ENCODE data around the gene CGNL1. TPM values are rescaled to one million over a fixed set of nuclear protein-coding genes. Genes with fewer than 3 reads are reported as not detected.

Gene CGNL1
- total and polyA plus RNA-seq, 10 of the 15 experiments (the other 5 are each of a cell fraction or from before 2014, with no cell fraction given), result under 0.01 to 0.27 (median 0.04) TPM; not detected in 3

DNA sequence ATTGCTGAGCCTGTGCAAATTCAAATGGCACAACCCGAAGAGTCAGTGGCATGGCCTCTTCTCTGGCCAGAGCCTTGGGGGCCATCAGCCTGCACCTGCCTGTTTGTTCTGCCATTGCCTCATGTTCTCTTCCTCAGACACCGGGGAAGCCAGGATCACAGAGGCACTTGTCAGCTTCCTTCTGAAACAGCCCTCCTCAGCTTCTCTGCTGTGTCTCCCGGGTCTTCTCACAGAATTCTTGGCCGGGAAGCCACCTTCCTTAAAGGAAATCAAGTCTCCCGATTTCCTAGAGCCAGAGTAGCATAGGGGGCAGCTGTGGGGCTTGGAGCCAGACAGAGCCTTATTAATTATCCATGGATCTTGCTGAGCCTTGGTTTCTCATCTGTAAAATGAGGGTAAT, 47.4 kb upstream of the CGNL1 start:
- H3K9ac ChIP-seq (ENCODE audit: control insufficient read depth, insufficient read depth, low read length), result no peak overlapping the region

More for the DNA sequence above, 47.4 kb upstream of the CGNL1 start:
- no peaks in the 10 kb centered on the region for H4K20me1 ChIP-seq (ENCODE audit: control insufficient read depth, insufficient read depth)
- ChIA-PET CTCF (interaction anchor here (0.9 to 2.4 kb wide), 5 partner anchors 12 to 214 kb away, joined by 3 to 8 read pairs (median 5); no protein-coding TSS in a partner anchor), SMC1A (ENCODE audit: uncharacterized antibody, unreplicated experiment) (interaction anchor here (0.6 to 0.9 kb wide), 2 partner anchors 34 to 182 kb away, joined by 3 read pairs; no protein-coding TSS in a partner anchor), RAD21 (ENCODE audit: unreplicated experiment) (interaction anchor here (1.8 kb wide), 1 partner anchor 182 kb away, joined by 6 read pairs; no protein-coding TSS in a partner anchor), POLR2A (no interaction called here)
- H3K79me2 ChIP-seq (ENCODE audit: control insufficient read depth, insufficient read depth, low read length), result no peaks in the 10 kb centered on the region
- in situ Hi-C loops (cut with MboI) (no loop called here), intact Hi-C loops (cut with micrococcal nuclease; ENCODE audit: unreplicated experiment) (no loop called here)
- DNase-seq (ENCODE audit: low read depth, low spot score) (no peak), ATAC-seq (no peak), FAIRE-seq (no peak)
- no peaks in the 10 kb centered on the region for H3K4me1 ChIP-seq (ENCODE audit: control insufficient read depth, insufficient read depth, low read length)
- TF ChIP-seq, protein P1, sequence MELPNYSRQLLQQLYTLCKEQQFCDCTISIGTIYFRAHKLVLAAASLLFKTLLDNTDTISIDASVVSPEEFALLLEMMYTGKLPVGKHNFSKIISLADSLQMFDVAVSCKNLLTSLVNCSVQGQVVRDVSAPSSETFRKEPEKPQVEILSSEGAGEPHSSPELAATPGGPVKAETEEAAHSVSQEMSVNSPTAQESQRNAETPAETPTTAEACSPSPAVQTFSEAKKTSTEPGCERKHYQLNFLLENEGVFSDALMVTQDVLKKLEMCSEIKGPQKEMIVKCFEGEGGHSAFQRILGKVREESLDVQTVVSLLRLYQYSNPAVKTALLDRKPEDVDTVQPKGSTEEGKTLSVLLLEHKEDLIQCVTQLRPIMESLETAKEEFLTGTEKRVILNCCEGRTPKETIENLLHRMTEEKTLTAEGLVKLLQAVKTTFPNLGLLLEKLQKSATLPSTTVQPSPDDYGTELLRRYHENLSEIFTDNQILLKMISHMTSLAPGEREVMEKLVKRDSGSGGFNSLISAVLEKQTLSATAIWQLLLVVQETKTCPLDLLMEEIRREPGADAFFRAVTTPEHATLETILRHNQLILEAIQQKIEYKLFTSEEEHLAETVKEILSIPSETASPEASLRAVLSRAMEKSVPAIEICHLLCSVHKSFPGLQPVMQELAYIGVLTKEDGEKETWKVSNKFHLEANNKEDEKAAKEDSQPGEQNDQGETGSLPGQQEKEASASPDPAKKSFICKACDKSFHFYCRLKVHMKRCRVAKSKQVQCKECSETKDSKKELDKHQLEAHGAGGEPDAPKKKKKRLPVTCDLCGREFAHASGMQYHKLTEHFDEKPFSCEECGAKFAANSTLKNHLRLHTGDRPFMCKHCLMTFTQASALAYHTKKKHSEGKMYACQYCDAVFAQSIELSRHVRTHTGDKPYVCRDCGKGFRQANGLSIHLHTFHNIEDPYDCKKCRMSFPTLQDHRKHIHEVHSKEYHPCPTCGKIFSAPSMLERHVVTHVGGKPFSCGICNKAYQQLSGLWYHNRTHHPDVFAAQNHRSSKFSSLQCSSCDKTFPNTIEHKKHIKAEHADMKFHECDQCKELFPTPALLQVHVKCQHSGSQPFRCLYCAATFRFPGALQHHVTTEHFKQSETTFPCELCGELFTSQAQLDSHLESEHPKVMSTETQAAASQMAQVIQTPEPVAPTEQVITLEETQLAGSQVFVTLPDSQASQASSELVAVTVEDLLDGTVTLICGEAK (IDR thresholded peaks at IDR 0.05; ENCODE audit: borderline replicate concordance), result no peak
- TF ChIP-seq, protein P2, sequence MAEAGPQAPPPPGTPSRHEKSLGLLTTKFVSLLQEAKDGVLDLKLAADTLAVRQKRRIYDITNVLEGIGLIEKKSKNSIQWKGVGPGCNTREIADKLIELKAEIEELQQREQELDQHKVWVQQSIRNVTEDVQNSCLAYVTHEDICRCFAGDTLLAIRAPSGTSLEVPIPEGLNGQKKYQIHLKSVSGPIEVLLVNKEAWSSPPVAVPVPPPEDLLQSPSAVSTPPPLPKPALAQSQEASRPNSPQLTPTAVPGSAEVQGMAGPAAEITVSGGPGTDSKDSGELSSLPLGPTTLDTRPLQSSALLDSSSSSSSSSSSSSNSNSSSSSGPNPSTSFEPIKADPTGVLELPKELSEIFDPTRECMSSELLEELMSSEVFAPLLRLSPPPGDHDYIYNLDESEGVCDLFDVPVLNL (IDR thresholded peaks at IDR 0.05; ENCODE audit: low read depth, low read length), result no peak
- TF ChIP-seq MTA3 (IDR thresholded peaks at IDR 0.05; ENCODE audit: borderline replicate concordance, low read length), result no peak
- no peak for TF ChIP-seq POLR2AphosphoS5 (IDR thresholded peaks at IDR 0.05; ENCODE audit: low read length)
- TF ChIP-seq ASH2L (IDR thresholded peaks at IDR 0.05; ENCODE audit: borderline replicate concordance, low read depth), result no peak
- no peak for TF ChIP-seq BRCA1 (IDR thresholded peaks at IDR 0.05; ENCODE audit: low read depth, low read length)
- TF ChIP-seq TCF3 (IDR thresholded peaks at IDR 0.05; ENCODE audit: borderline replicate concordance, insufficient read depth, low read depth, low read length), result no peak
- no peak for TF ChIP-seq ZNF622 (IDR thresholded peaks at IDR 0.05)
- no peak for TF ChIP-seq RAD51 (IDR thresholded peaks at IDR 0.05)
- TF ChIP-seq KDM1A (IDR thresholded peaks at IDR 0.05; ENCODE audit: borderline replicate concordance), result no peak
- TF ChIP-seq WRNIP1 (IDR thresholded peaks at IDR 0.05; ENCODE audit: borderline replicate concordance, low read depth, low read length), result no peak
- no peak for TF ChIP-seq TAF1 (IDR thresholded peaks at IDR 0.05; ENCODE audit: borderline replicate concordance, low read depth, low read length)
- TF ChIP-seq ZNF384 (IDR thresholded peaks at IDR 0.05; ENCODE audit: borderline replicate concordance, low read depth, low read length), result no peak
- no peak for TF ChIP-seq EGR1 (IDR thresholded peaks at IDR 0.05; ENCODE audit: borderline replicate concordance in 1 of 2, low read depth in 2 of 2, low read length in 2 of 2)
- no peak for TF ChIP-seq ETV6 (conservative IDR thresholded peaks at IDR 0.05 in 1 of 2, IDR thresholded peaks at IDR 0.05 in 1 of 2; ENCODE audit: borderline replicate concordance in 1 of 2, low read depth in 1 of 2)
- no peak for TF ChIP-seq RUNX3 (IDR thresholded peaks at IDR 0.05; ENCODE audit: low read length)
- no peaks in the 10 kb centered on the region for H3K9me3 ChIP-seq (replicated peaks; ENCODE audit: control insufficient read depth, insufficient read depth, low read length)
- H3K36me3 ChIP-seq (ENCODE audit: control insufficient read depth in 2 of 2, insufficient read depth in 2 of 2, low read length in 1 of 2), result no peaks in the 10 kb centered on the region
- no peak overlapping the region for H2AFZ ChIP-seq (ENCODE audit: control insufficient read depth, low read depth, low read length)
- no peaks in the 10 kb centered on the region; a peak in 3 of 4 replicates for H3K27me3 ChIP-seq (replicated peaks in 1 of 2; ENCODE audit: control insufficient read depth in 2 of 2, insufficient read depth in 2 of 2, low read length in 1 of 2)
- H3K27ac ChIP-seq (ENCODE audit: control insufficient read depth, insufficient read depth), result no peak overlapping the region
- WGBS (ENCODE audit: insufficient coverage, insufficient replicate concordance, low lambda C conversion rate, missing lambda C conversion rate), result 20% methylated on average over 5 of the region's 5 CpGs
- H3K4me3 ChIP-seq, result no peak overlapping the region
- H3K4me2 ChIP-seq (ENCODE audit: control insufficient read depth, insufficient read depth), result no peak overlapping the region
- BruUV-seq (replicated peaks), result no TSS peak

Measured in GM12878 (cell line).